Mesendoderm (in vitro differentiated cells): ENCODE data around the gene P2RX4.
"Not testable (repeated sequence)": the region's sequence is repeated elsewhere in the genome, so short reads cannot be mapped to it uniquely, and the experiment has no call there.

Experiments used
- DNase-seq: peaks from one replicate; pipeline ENCODE4 v3.0.0; 2013
- H2AK5ac ChIP-seq: 2 replicates; pipeline ENCODE4 v1.6.1; 2013; ENCODE audit warnings: low read length, inconsistent platforms
- H2BK120ac ChIP-seq: 2 replicates; pipeline ENCODE4 v1.6.1; 2013; ENCODE audit warnings: low read depth, mild to moderate bottlenecking, low read length, moderate library complexity, mixed read lengths
- H2BK15ac ChIP-seq: replicated peaks from 2 replicates; pipeline ENCODE4 v1.6.1; 2013; ENCODE audit warnings: low read depth, mild to moderate bottlenecking, moderate library complexity
- H2BK5ac ChIP-seq: 2 replicates; pipeline ENCODE4 v1.6.1; 2013; ENCODE audit warnings: low read length, inconsistent platforms
- H3K18ac ChIP-seq: 2 replicates; pipeline ENCODE4 v1.6.1; 2013; ENCODE audit warnings: mild to moderate bottlenecking, low read length, mixed read lengths
- H3K23ac ChIP-seq: one replicate; pipeline ENCODE4 v1.6.1; 2013; ENCODE audit warnings: low read length
- H3K27ac ChIP-seq: 2 replicates; pipeline ENCODE4 v1.5.1; 2013; ENCODE audit warnings: low read depth, mild to moderate bottlenecking, inconsistent platforms, low read length, moderate library complexity
- H3K27me3 ChIP-seq: 2 replicates; pipeline ENCODE4 v1.6.1; 2013; ENCODE audit warnings: low read length, control low read depth, mild to moderate bottlenecking, inconsistent platforms; ENCODE audit not compliant: insufficient read depth, poor library complexity
- H3K36me3 ChIP-seq: 2 replicates; pipeline ENCODE4 v1.6.1; 2013; ENCODE audit warnings: low read length, inconsistent platforms; ENCODE audit not compliant: control insufficient read depth, insufficient read depth
- H3K4ac ChIP-seq: one replicate; pipeline ENCODE4 v1.6.1; 2013; ENCODE audit warnings: low read depth, mild to moderate bottlenecking, low read length, moderate library complexity
- H3K4me1 ChIP-seq: 2 replicates; pipeline ENCODE4 v1.6.1; 2013; ENCODE audit warnings: low read depth, low read length, inconsistent platforms; ENCODE audit not compliant: control insufficient read depth
- H3K4me2 ChIP-seq: 2 replicates; pipeline ENCODE4 v1.6.1; 2013; ENCODE audit warnings: low read length
- H3K4me3 ChIP-seq: 2 replicates; pipeline ENCODE4 v1.5.1; 2013; ENCODE audit warnings: mild to moderate bottlenecking, low read length
- H3K56ac ChIP-seq: one replicate; pipeline ENCODE4 v1.6.1; 2013; ENCODE audit warnings: low read length
- H3K79me1 ChIP-seq: 2 replicates; pipeline ENCODE4 v1.6.1; 2013; ENCODE audit warnings: low read length, inconsistent platforms
- H3K79me2 ChIP-seq: 2 replicates; pipeline ENCODE4 v1.6.1; 2013; ENCODE audit warnings: mild to moderate bottlenecking, low read length; ENCODE audit not compliant: control insufficient read depth, insufficient read depth
- H3K9ac ChIP-seq: 2 replicates; pipeline ENCODE4 v1.6.1; 2013; ENCODE audit warnings: low read length, inconsistent platforms
- H4K5ac ChIP-seq: one replicate; pipeline ENCODE4 v1.6.1; 2013; ENCODE audit warnings: low read length
- H4K8ac ChIP-seq: one replicate; pipeline ENCODE4 v1.6.1; 2013; ENCODE audit warnings: low read depth, mild to moderate bottlenecking, control low read depth, low read length, moderate library complexity
- WGBS: extraction: QIAGEN DNeasy Blood & Tissue Kit; methylation state at CpG from one replicate; pipeline ENCODE4 v1.1.7; 2013; ENCODE audit warnings: low lambda C conversion rate, missing lambda C conversion rate; ENCODE audit not compliant: insufficient coverage; ENCODE audit errors: extremely low coverage; 5-methylcytosine and 5-hydroxymethylcytosine counted together

Gene P2RX4

GRCh38 chr12:121189619-121190155 is 20.2 kb upstream of the P2RX4 start:
- H2BK15ac ChIP-seq = no peak overlapping the region
- no peak overlapping the region for H3K9ac ChIP-seq
- H3K27ac ChIP-seq = no peak overlapping the region
- no peaks in the 10 kb centered on the region for H3K79me1 ChIP-seq
- no peaks in the 10 kb centered on the region for H3K27me3 ChIP-seq
- H3K4me3 ChIP-seq = no peak overlapping the region
- H3K36me3 ChIP-seq = no peaks in the 10 kb centered on the region
- no peak overlapping the region for H3K23ac ChIP-seq
- DNase-seq = no peak
- no peak overlapping the region for H4K5ac ChIP-seq
- no peak overlapping the region for H2BK5ac ChIP-seq
- H4K8ac ChIP-seq = no peak overlapping the region
- H3K4me2 ChIP-seq = no peak overlapping the region
- H2AK5ac ChIP-seq = no peak overlapping the region
- H3K79me2 ChIP-seq = no peaks in the 10 kb centered on the region
- H2BK120ac ChIP-seq = no peak overlapping the region
- WGBS = no CpG with 5 or more reads among the region's 9 CpGs
- no peak overlapping the region for H3K4ac ChIP-seq
- H3K56ac ChIP-seq = no peak overlapping the region
- H3K18ac ChIP-seq = no peak overlapping the region
- H3K4me1 ChIP-seq = no peaks in the 10 kb centered on the region

- WGBS = no CpG with 5 or more reads among the region's 2 CpGs
- Histone ChIP-seq H3K27me3 (no peaks in the 10 kb centered on the region), H3K18ac (no peak overlapping the region), H3K9ac (no peak overlapping the region), H3K23ac (no peak overlapping the region), H3K56ac (no peak overlapping the region), H3K4me1 (no peaks in the 10 kb centered on the region), H3K79me1 (no peaks in the 10 kb centered on the region), H2BK120ac (no peak overlapping the region), H3K4me3 (no peak overlapping the region), H3K4ac (no peak overlapping the region), H3K79me2 (no peaks in the 10 kb centered on the region), H3K4me2 (no peak overlapping the region), H2BK15ac (no peak overlapping the region), H4K5ac (no peak overlapping the region), H4K8ac (no peak overlapping the region), H3K27ac (no peak overlapping the region), H2AK5ac (no peak overlapping the region), H2BK5ac (no peak overlapping the region), H3K36me3 (no peaks in the 10 kb centered on the region)
- DNase-seq = peak; percentile 93
These were observed 19.4 kb upstream of the P2RX4 start for GRCh38 chr12:121190523-121191031.

- DNase-seq = no peak
- WGBS = no CpG with 5 or more reads among the region's 3 CpGs
- Histone ChIP-seq H3K23ac (no peak overlapping the region), H2AK5ac (no peak overlapping the region), H3K79me2 (no peaks in the 10 kb centered on the region), H3K9ac (no peak overlapping the region), H4K5ac (no peak overlapping the region), H2BK5ac (no peak overlapping the region), H3K27ac (no peak overlapping the region), H3K4me1 (no peaks in the 10 kb centered on the region), H3K27me3 (no peaks in the 10 kb centered on the region), H3K18ac (no peak overlapping the region), H2BK15ac (no peak overlapping the region), H4K8ac (no peak overlapping the region), H3K36me3 (no peaks in the 10 kb centered on the region), H3K4ac (no peak overlapping the region), H3K4me2 (no peak overlapping the region), H3K56ac (no peak overlapping the region), H3K4me3 (no peak overlapping the region), H3K79me1 (no peaks in the 10 kb centered on the region), H2BK120ac (no peak overlapping the region)
These were observed 18.8 kb upstream of the P2RX4 start for GRCh38 chr12:121191151-121191550.

DNA sequence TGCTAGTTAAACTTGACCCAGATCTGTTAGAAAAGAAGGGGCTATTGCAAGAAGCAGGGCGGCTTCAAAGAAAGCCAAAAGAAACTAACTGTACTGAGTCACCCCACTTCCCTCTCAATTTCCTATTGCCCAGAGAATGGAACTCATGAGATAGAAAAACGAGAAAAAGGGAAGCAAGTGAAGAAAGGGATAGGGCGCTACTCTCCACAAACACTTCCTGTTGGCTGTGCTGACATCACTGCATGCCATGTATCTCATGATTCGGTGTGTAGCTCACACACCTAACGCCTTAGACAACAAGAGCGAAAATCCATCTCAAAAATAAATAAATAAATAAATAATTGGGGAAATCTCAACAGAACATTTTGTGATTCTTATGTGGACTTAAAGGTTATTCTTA is 13.0 kb upstream of the P2RX4 start:
- H3K4me3 ChIP-seq = no peak overlapping the region
- no peak overlapping the region for H3K56ac ChIP-seq
- no peak overlapping the region for H3K4me2 ChIP-seq
- H4K5ac ChIP-seq = no peak overlapping the region
- WGBS = no CpG with 5 or more reads among the region's 6 CpGs
- no peak for DNase-seq
- no peak overlapping the region for H3K18ac ChIP-seq
- no peaks in the 10 kb centered on the region for H3K79me2 ChIP-seq
- H2BK5ac ChIP-seq = no peak overlapping the region
- no peak overlapping the region for H3K4ac ChIP-seq
- no peak overlapping the region for H2BK120ac ChIP-seq
- H3K27ac ChIP-seq = no peak overlapping the region
- no peak overlapping the region for H3K9ac ChIP-seq
- H4K8ac ChIP-seq = no peak overlapping the region
- H2AK5ac ChIP-seq = no peak overlapping the region
- H3K27me3 ChIP-seq = no peaks in the 10 kb centered on the region
- no peak overlapping the region for H3K23ac ChIP-seq
- H3K36me3 ChIP-seq = no peaks in the 10 kb centered on the region
- H3K4me1 ChIP-seq = no peaks in the 10 kb centered on the region
- H2BK15ac ChIP-seq = no peak overlapping the region
- H3K79me1 ChIP-seq = no peaks in the 10 kb centered on the region

DNA sequence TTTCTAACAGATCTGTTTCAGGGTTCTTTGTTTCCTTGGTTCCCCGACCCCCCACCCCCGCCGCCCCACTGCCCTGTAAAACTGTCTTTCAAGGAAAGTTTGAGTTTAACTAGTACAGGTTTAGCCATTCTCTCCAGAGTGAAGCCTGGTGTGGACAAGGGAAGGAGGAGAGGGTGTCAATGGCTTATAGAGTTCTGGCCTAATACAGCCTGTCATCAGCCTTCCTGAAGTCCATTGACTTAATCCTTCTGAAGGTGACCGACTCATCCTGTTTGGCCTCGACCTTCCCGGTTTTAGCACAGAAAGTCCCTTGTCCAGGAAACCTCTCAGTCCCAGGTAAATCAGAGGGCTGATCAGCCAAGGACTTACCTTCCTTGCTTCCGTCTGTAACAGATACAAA is 11.0 kb upstream of the P2RX4 start:
- Histone ChIP-seq H2BK15ac (no peak overlapping the region), H3K18ac (no peak overlapping the region), H2AK5ac (no peak overlapping the region), H3K9ac (no peak overlapping the region), H3K4me3 (no peak overlapping the region), H3K56ac (no peak overlapping the region), H4K8ac (no peak overlapping the region), H3K4me2 (no peak overlapping the region), H2BK5ac (no peak overlapping the region), H2BK120ac (no peak overlapping the region), H3K36me3 (no peaks in the 10 kb centered on the region), H3K79me1 (no peaks in the 10 kb centered on the region), H4K5ac (no peak overlapping the region), H3K4ac (no peak overlapping the region), H3K4me1 (no peaks in the 10 kb centered on the region), H3K79me2 (no peaks in the 10 kb centered on the region), H3K27me3 (no peaks in the 10 kb centered on the region), H3K27ac (no peak overlapping the region), H3K23ac (no peak overlapping the region)
- no peak for DNase-seq
- no CpG with 5 or more reads among the region's 7 CpGs for WGBS

DNA sequence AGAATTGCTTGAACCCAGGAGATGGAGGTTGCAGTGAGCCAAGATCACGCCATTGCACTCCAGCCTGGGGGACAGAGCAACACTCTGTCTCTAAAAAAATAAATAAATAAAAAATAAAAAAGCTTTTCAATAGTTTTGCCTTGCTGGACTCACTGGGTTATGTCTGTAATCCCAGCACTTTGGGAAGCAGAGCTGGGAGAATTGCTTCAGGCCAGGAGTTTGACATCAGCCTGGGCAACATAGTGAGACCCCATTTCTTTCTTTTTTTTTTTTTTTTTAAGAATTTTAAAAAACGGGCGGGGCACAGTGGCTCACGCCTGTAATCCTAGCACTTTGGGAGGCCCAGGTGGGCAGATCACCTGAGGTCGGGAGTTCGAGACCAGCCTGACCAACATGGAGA is 8.8 kb upstream of the P2RX4 start:
- not testable (repeated sequence) for H3K27ac ChIP-seq, H4K8ac ChIP-seq, H3K36me3 ChIP-seq, H3K23ac ChIP-seq, H2BK120ac ChIP-seq, H3K27me3 ChIP-seq, DNase-seq, H2BK15ac ChIP-seq, H2AK5ac ChIP-seq, H4K5ac ChIP-seq, H3K4me3 ChIP-seq, H2BK5ac ChIP-seq, H3K79me2 ChIP-seq, H3K18ac ChIP-seq, H3K4me1 ChIP-seq, H3K9ac ChIP-seq, H3K56ac ChIP-seq, H3K4ac ChIP-seq, H3K79me1 ChIP-seq, H3K4me2 ChIP-seq
- WGBS = no CpG with 5 or more reads among the region's 6 CpGs
